22Rv1 (cell line): ENCODE measurements around the gene VSNL1.

Experiments used
- H3K27ac ChIP-seq: fragments of 450-650 bp; 2 replicates; pipeline ENCODE4 v1.5.1; 2017
- ZFX ChIP-seq: fragments of 450-650 bp; IDR thresholded peaks from 2 replicates; pipeline ENCODE4 v1.6.1; 2017; ENCODE audit warnings: antibody characterized with exemption, borderline replicate concordance
- TF ChIP-seq, protein P1 (sequence below): fragments of 450-650 bp; IDR thresholded peaks from 2 replicates; pipeline ENCODE4 v1.5.1; 2017; ENCODE audit warnings: mild to moderate bottlenecking

The VSNL1 gene

DNA sequence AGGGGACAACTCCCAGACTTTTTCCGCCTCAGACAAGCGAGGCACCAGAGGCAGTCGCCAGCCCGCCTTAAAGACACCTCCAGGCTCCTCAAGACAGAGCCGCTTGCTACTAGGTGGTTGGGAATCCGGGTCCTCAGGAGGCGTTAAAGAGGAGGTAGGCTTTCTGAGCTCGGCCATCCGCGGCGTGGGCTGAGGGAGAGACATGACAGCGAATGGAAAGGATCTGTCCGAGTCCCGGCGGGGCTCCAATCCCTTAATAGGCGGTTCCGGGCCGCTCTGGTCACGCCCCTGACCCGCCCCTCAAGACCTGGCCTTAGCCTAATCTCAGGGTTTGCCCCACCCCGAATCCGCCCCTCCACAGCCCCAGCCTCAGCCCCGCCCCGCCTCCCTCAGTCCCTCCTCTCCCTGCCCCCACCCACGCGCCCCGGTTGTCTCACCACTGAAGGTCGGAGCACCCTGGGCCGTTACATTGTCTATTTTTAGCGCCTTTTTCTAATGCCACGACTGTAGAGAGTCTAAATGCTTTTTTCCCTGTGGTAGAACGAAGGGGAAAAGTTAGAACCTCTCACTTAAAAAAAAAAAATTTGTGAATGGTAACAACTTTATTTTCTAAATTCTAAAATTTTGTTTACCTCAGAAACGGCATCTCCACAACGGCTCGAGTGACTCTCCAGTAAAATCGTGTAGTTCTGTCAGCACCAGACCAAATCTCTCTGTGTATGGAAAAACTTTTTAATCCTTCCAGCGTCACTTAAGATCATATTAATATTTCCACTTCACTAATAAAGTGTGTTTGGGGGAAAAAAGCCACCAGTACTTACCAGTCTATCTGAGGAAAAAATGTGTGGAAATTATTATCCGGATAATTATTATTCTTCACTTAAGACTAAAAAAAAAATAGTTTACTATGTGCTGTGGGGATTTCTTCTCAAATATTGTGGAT, 22.0 kb upstream of the VSNL1 start, which contains the start of gene RAD51AP2:
RAD51AP2 (minus strand) TSS at position 229 of the 943 bp plus-strand sequence; CDS start at position 204, 25 bp downstream.
- TF ChIP-seq, protein P1, sequence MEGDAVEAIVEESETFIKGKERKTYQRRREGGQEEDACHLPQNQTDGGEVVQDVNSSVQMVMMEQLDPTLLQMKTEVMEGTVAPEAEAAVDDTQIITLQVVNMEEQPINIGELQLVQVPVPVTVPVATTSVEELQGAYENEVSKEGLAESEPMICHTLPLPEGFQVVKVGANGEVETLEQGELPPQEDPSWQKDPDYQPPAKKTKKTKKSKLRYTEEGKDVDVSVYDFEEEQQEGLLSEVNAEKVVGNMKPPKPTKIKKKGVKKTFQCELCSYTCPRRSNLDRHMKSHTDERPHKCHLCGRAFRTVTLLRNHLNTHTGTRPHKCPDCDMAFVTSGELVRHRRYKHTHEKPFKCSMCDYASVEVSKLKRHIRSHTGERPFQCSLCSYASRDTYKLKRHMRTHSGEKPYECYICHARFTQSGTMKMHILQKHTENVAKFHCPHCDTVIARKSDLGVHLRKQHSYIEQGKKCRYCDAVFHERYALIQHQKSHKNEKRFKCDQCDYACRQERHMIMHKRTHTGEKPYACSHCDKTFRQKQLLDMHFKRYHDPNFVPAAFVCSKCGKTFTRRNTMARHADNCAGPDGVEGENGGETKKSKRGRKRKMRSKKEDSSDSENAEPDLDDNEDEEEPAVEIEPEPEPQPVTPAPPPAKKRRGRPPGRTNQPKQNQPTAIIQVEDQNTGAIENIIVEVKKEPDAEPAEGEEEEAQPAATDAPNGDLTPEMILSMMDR: no peak
- TF ChIP-seq ZFX: no peak
- no peak within 1 kb of the TSS for H3K27ac ChIP-seq

DNA sequence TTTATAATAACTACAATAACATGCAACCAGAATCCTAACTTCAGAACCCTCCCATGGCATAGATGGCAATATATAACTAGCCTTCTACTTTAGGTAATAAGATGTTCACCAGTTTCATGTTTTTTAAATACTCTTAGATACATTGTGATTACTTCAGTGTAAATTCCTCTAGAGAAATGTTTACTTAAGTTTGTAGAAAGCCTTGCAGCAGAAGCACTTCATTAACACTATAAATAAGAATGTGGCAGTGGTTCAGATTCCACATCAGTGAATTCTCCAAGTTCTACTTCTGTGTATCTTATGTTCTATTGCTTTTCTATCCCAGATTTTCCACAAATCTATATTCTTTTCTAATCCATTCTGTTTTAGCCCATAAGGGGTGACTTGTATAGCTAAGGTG, 21.0 kb upstream of the VSNL1 start:
- H3K27ac ChIP-seq: no peak overlapping the region
- TF ChIP-seq ZFX: no peak
- TF ChIP-seq, protein P1: no peak

DNA sequence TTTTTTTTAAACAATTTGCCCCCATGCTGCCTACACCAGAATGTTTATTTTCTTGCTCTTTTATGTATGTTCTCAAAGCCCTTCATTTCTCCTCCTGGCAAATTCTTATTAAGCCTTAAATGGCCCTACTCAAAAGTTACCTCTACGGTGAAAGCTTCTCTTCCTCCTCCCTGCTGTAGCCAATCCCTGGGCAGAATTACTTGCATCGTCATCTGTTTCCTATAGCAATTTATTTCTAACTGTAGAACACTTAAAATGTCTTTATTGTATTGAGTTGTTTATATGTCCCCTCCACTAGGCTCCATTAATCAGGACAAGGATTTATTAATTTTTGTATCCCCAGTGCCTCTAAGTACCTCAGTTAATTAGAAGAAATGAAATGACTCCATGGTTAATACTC, 19.7 kb upstream of the VSNL1 start:
- H3K27ac ChIP-seq: no peak overlapping the region
- TF ChIP-seq, protein P1: no peak
- TF ChIP-seq ZFX: no peak

DNA sequence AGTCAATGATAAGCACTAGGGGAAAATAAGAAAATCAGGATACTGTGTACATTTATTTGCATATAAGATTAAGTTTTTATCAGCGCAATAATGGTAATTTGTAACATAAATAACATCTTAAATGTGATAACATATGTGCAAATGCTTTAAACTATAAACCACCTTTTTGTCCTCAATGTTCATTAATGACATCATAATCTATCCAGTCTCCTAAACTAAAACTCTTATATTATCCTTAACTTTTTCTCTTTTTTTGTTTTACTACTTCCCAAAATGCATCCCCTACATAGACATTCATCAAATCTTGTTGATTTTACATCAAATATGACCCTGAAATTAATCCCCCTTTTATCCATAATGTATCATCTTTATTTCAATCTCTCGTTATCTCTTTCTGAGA, 18.9 kb upstream of the VSNL1 start:
- TF ChIP-seq ZFX: no peak
- TF ChIP-seq, protein P1: no peak
- H3K27ac ChIP-seq: no peak overlapping the region

DNA sequence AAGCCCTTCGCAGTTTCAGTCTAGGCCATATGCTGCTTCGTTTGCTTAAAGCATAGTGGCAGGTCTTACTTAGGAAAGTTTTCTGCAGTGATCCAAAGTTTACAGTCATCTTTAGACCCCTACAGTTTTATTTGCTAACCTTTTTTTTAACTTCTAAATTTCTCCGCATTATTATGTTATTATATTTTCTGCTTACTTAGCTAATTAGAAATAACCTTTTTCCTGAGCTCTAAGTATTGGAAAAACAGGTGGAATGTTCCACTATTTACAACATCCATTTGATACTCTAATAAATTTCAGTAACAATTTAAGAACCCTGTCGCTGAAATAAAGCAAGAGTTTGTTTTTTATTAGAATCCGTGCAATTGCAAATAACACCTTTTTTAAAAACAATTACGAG, 18.2 kb upstream of the VSNL1 start:
- H3K27ac ChIP-seq: no peak overlapping the region

GRCh38 chr2:17529771-17530170, 10.7 kb upstream of the VSNL1 start:
- TF ChIP-seq, protein P1: no peak
- no peak for TF ChIP-seq ZFX
- no peak overlapping the region for H3K27ac ChIP-seq

More for the DNA sequence above, 18.2 kb upstream of the VSNL1 start:
- TF ChIP-seq ZFX: no peak
- TF ChIP-seq, protein P1: no peak

- no peak overlapping the region for H3K27ac ChIP-seq
- TF ChIP-seq, protein P1: no peak
- TF ChIP-seq ZFX: no peak
Measured at GRCh38 chr2:17533546-17533945, 7.0 kb upstream of the VSNL1 start.
